ENCODE results near the gene CALY.

DNA sequence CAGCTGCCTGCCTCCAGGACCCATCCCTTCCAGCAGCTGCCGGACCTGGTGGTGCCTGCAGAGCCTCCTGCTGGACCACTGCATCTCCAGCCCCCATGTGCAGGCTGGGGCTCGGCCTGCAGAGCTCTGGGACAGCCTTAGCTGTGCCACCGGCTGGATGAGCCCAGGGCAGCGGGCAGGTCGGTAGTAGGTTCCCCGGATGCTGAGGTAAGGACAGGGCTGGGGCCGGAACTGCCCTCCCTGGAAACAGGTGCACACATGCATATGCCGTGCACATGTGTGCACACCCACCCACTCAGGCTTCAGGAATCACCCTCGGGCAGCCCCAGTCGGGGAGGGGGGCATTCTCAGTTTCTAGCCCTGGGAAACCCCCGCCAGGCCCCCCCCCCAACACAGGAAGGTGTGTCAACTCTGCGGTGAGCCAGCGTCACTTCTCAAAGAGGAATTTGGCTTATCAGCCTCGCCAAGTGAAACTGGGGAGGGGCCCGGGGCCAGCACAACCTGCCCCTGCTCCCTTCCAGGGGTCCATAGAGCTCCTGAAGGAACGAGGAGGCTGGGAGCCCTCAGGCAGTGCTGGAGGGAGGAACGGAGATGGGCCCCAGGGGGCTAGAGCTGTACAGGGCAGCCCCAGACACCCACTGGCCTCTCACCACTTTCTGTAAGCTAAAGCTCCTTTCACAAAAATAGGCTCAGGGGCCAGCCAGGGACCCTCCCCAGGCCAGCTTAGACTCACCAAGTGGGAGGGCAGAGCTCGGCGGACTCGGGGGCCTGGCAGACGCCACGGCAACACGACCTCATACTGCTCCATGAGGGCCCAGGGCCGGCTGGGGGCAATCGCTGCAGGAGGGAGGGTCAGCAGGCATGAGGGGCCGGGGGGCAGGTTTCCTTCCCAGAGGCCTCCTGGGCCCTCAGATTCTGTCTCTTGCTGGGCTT is 61.7 kb downstream of the CALY start:
- TF ChIP-seq, protein P1, sequence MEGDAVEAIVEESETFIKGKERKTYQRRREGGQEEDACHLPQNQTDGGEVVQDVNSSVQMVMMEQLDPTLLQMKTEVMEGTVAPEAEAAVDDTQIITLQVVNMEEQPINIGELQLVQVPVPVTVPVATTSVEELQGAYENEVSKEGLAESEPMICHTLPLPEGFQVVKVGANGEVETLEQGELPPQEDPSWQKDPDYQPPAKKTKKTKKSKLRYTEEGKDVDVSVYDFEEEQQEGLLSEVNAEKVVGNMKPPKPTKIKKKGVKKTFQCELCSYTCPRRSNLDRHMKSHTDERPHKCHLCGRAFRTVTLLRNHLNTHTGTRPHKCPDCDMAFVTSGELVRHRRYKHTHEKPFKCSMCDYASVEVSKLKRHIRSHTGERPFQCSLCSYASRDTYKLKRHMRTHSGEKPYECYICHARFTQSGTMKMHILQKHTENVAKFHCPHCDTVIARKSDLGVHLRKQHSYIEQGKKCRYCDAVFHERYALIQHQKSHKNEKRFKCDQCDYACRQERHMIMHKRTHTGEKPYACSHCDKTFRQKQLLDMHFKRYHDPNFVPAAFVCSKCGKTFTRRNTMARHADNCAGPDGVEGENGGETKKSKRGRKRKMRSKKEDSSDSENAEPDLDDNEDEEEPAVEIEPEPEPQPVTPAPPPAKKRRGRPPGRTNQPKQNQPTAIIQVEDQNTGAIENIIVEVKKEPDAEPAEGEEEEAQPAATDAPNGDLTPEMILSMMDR (IDR thresholded peaks at IDR 0.05) = no peak
- no peak for TF ChIP-seq ZFX (IDR thresholded peaks at IDR 0.05; ENCODE audit: borderline replicate concordance)

All from 22Rv1 (cell line).